ENCODE data around the gene FAM53B.

The FAM53B gene

GRCh38 chr10:124676416-124677062 is 67.6 kb downstream of the FAM53B start:
- DNase-seq: no peak

- DNase-seq: no peak
Measured at GRCh38 chr10:124675824-124676223, 68.4 kb downstream of the FAM53B start.

GRCh38 chr10:124675261-124675660 is 68.9 kb downstream of the FAM53B start:
- no peak for DNase-seq

GRCh38 chr10:124674768-124675222 is 69.4 kb downstream of the FAM53B start:
- no peak for DNase-seq

- DNase-seq: no peak
Measured at GRCh38 chr10:124672181-124672638, 72.0 kb downstream of the FAM53B start.

GRCh38 chr10:124671486-124672075 is 72.6 kb downstream of the FAM53B start:
- peak; percentile 39 for DNase-seq

- no peak for DNase-seq
Measured at GRCh38 chr10:124670849-124671248, 73.3 kb downstream of the FAM53B start.

GRCh38 chr10:124669824-124670654 is 74.1 kb downstream of the FAM53B start:
- DNase-seq: no peak

- no peak for DNase-seq
Measured at GRCh38 chr10:124669141-124669823, 74.9 kb downstream of the FAM53B start.

- no peak for DNase-seq
Measured at GRCh38 chr10:124668517-124669051, 75.6 kb downstream of the FAM53B start.

GRCh38 chr10:124667425-124668345 is 76.5 kb downstream of the FAM53B start:
- no peak for DNase-seq

- DNase-seq: no peak
Measured at GRCh38 chr10:124666494-124666893, 77.7 kb downstream of the FAM53B start.

- DNase-seq: no peak
Measured at GRCh38 chr10:124665980-124666379, 78.2 kb downstream of the FAM53B start.

GRCh38 chr10:124665558-124665957 is 78.6 kb downstream of the FAM53B start:
- no peak for DNase-seq

GRCh38 chr10:124665091-124665490 is 79.1 kb downstream of the FAM53B start:
- no peak for DNase-seq

- no peak for DNase-seq
Measured at GRCh38 chr10:124663766-124664360, 80.3 kb downstream of the FAM53B start.

- DNase-seq: no peak
Measured at GRCh38 chr10:124663228-124663627, 81.0 kb downstream of the FAM53B start.

GRCh38 chr10:124661660-124662180 is 82.5 kb downstream of the FAM53B start:
- DNase-seq: no peak

- DNase-seq: no peak
Measured at GRCh38 chr10:124660404-124661125, 83.6 kb downstream of the FAM53B start.

- no peak for DNase-seq
Measured at GRCh38 chr10:124659380-124659779, 84.8 kb downstream of the FAM53B start.
